Endothelial cell of coronary artery (primary cell): ENCODE data around the gene ZNF580. TPM values are rescaled to one million over a fixed set of nuclear protein-coding genes. Genes with fewer than 3 reads are reported as not detected.

Experiments
- total RNA-seq: library from RNA; depleted of rRNA; stranded (reverse); fragments of >200 nt; gene quantifications from 2 replicates; pipeline ENCODE4 v1.2.3, GENCODE V29; 2014

The ZNF580 gene, protein sequence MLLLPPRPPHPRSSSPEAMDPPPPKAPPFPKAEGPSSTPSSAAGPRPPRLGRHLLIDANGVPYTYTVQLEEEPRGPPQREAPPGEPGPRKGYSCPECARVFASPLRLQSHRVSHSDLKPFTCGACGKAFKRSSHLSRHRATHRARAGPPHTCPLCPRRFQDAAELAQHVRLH
- total RNA-seq: 1.7 and 3.5 TPM in 2 replicates

GRCh38 chr19:55640577-55641425 lies at the start of gene ZNF580:
ZNF580 (plus strand) TSS chr19:55641002; CDS start chr19:55642509, 1,507 bp downstream.

DNA sequence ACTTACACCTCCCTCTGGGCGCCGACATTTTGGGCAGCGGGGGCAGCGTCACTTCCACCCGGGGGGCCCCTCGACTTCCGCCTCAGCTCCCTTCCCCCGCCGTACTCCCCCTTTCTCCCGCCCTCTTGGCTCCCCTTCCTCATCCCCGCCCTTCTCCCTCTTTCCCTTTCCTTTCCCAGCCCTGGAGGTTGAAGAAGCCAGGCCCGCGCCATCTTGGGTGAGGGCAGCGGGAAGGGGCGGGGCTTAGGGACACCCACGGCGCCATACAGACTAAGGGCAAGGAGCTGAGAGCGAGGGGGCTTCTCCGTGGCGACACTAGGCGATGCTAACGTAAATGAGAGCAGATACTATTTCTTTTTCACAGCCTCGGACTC lies 41.3 kb upstream of the ZNF580 start, which contains the start of gene FIZ1:
FIZ1 (minus strand) TSS at position 50 of the 374 bp plus-strand sequence. CDS start 1,652 bp downstream, outside the sequence.

GRCh38 chr19:55599842-55600661 lies 40.8 kb upstream of the ZNF580 start, which contains the start of gene ZNF524:
ZNF524 (plus strand) TSS chr19:55600288; CDS start chr19:55602113, 1,825 bp downstream.

GRCh38 chr19:55605637-55606470 lies 34.9 kb upstream of the ZNF580 start, which contains the start of gene ZNF865:
ZNF865 (plus strand) TSS chr19:55605647; CDS start chr19:55613619, 7,972 bp downstream.

DNA sequence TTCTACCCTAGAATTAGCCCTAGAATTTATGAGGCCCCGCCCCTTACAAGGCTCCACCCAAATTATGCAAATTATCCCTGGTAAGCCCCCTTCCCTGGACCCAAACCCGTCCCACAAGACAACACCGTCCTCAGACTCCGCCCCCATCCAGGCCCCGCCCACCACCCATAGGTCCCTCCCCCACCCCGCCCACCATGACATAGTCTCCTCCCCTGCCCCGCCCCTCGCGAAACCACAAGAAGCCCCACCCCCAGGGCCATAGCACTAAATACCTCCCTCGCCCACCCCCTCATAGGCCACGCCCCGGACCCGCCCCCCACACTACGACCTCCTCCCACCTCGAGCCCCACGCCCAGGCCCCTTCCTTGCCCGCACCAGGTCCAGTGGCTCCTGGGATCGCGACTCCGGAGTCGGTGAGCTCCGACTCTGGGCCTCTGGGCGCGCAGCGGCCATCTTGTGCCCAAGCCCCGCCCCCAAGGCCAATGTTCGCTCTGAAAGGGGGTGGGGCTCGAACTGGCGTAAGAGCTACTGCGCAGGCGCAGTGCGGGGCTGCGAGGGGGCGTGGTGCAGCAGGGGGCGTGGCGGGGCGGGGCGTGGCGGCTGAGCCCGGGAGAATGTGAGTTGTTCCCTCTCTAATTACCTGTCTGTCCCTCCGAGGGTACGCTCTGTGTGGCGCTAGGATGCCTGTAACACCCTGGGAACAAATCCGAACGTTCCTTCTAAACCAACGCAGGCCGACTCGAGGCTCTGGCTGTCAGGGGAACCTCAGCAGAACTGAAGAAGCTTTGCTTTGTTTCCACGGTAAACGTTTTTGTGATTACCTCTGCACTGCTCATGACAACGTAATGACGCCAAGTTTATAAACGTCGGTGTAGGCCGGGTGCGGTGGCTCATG lies 16.4 kb upstream of the ZNF580 start, which contains the start of gene ZNF784:
ZNF784 (minus strand) TSS at position 458 of the 895 bp plus-strand sequence; CDS start at position 453, 5 bp downstream.

GRCh38 chr19:55643003-55643886 lies 2.4 kb downstream of the ZNF580 start, which contains the start of gene ZNF581:
ZNF581 (plus strand) TSS chr19:55643649; CDS start chr19:55644572, 923 bp downstream.

GRCh38 chr19:55647732-55648584 lies 7.2 kb downstream of the ZNF580 start, which contains the start of gene CCDC106:
CCDC106 (plus strand) TSS chr19:55648212; CDS start chr19:55649047, 835 bp downstream.

DNA sequence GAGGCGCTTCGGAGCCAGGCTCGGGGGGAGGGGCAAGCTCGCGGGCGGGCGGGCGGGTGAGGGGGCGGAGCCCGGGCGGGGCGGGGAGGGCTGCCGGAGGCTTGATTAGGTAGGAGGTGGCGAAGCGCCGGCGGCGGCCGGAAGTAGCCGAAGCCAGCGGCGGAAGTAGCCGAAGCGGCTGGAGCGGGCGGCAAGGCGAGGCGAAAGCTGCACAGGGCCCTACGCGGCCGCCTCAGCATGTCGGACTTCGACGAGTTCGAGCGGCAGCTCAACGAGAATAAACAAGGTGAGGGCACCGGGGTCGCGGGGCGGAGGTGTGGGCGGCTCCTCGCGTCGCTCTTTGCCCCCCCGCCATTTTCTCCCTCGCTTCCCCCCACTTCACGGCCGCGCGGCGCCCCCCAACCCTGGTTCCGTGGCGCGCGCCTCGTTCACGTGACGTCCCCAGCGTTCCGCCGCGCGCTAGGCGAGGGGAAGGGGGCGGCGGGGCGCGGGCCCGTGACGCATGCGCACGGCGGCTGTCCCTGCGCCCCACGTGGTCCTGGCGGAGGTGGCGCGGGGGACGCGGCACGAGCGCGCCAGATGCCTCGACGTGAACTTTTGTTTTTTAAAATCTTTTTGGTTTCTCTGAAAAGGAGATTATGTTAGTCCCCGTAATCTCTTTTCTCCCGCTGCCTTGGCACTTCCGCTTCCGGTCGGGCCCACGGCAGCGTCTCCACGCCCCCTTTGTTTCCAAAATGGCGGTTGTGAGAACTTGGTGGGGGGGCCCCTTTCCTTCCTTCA lies 14.3 kb downstream of the ZNF580 start, which contains the start of gene U2AF2:
U2AF2 (plus strand) TSS at position 168 of the 780 bp plus-strand sequence; CDS start at position 238, 70 bp downstream.

DNA sequence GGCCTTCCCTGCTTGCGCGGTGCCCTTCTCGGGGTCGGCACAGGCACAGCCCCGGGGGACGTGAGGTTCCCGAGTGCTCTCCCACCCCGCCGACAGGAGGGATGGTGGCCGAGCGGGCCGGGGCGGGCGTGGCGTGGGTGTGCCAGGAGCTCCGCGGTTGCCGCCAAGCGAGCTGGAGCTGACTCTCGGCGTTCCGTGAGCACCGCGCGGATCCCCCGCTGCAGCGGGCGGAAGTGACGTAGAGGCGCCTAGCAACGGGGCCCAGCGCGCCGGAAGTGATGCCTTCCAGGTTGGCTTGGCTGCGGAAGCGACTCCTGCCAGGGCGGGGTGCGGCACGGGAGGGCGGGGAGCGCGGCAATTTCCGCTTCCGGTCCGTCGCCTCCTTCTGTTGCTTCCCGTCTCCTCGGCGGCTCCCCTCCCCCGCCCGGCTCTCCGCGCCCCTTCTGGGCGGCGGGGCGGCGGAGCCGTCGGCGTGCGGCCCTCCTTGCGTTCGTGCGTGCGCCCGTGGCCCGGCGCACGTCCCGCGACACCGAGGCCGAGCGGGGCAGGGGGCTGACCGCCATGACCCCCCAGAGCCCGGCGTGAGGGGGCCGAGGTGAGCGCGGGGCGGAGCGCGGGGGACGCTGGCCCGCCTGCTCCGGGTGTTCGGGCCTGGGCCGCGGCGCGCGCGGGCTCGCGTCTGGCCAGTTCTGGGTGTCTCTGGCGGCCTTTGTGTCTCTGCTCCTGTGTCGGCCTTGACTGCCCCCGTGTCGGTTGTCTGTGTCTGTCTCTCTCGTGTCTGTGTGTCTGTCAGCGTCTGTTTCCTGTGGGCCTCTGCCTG lies 34.2 kb downstream of the ZNF580 start, which contains the start of gene EPN1:
EPN1 (plus strand) TSS at position 386 of the 820 bp plus-strand sequence. CDS start 3,402 bp downstream, outside the sequence.

Other genes starting within 250 kb of the ZNF580 start
- 69.6 and 98.9 TPM in 2 replicates for gene UBE2S, start 233.2 kb upstream of the ZNF580 start, total RNA-seq
- gene SHISA7, start 197.7 kb upstream of the ZNF580 start, total RNA-seq: not detected in 2 replicates
- 44.0 and 69.7 TPM in 2 replicates for gene ISOC2, start 179.4 kb upstream of the ZNF580 start, total RNA-seq
- gene C19orf85, start 176.3 kb upstream of the ZNF580 start, total RNA-seq: not detected in 2 replicates
- 0.99 and 1.1 TPM in 2 replicates for gene ZNF628, start 164.4 kb upstream of the ZNF580 start, total RNA-seq
- gene NAT14, start 155.8 kb upstream of the ZNF580 start, total RNA-seq: 13.5 and 15.5 TPM in 2 replicates
- 0.27 and 2.1 TPM in 2 replicates for gene SSC5D, start 152.6 kb upstream of the ZNF580 start, total RNA-seq
- gene SBK2, start 103.9 kb upstream of the ZNF580 start, total RNA-seq: not detected in 2 replicates
- 0.19 TPM in 1 of 2 replicates, not detected in the other for gene SBK3, start 95.5 kb upstream of the ZNF580 start, total RNA-seq
- 3.0 and 4.4 TPM in 2 replicates for gene ZNF579, start 60.2 kb upstream of the ZNF580 start, total RNA-seq
- 1.9 and 2.2 TPM in 2 replicates for gene FIZ1, start 41.5 kb upstream of the ZNF580 start, total RNA-seq
- gene ZNF524, start 40.7 kb upstream of the ZNF580 start, total RNA-seq: 10.0 and 15.4 TPM in 2 replicates
- gene ZNF865, start 35.4 kb upstream of the ZNF580 start, total RNA-seq: 0.54 and 1.0 TPM in 2 replicates
- gene ZNF784, start 16.4 kb upstream of the ZNF580 start, total RNA-seq: 3.1 and 4.0 TPM in 2 replicates
- gene ZNF581, start 2.6 kb downstream of the ZNF580 start, total RNA-seq: 22.6 and 24.8 TPM in 2 replicates
- gene CCDC106, start 7.2 kb downstream of the ZNF580 start, total RNA-seq: 6.1 and 6.6 TPM in 2 replicates
- gene U2AF2, start 14.0 kb downstream of the ZNF580 start, total RNA-seq: 103 and 137 TPM in 2 replicates
- 73.5 and 110 TPM in 2 replicates for gene EPN1, start 34.2 kb downstream of the ZNF580 start, total RNA-seq
- not detected in 2 replicates for gene NLRP9, start 97.4 kb downstream of the ZNF580 start, total RNA-seq
- 0.36 TPM in 1 of 2 replicates, not detected in the other for gene RFPL4A, start 118.1 kb downstream of the ZNF580 start, total RNA-seq
- gene RFPL4AL1, start 128.1 kb downstream of the ZNF580 start, total RNA-seq: not detected in 2 replicates
- gene NLRP11, start 191.0 kb downstream of the ZNF580 start, total RNA-seq: not detected in 2 replicates
- not detected in 2 replicates for gene NLRP4, start 195.5 kb downstream of the ZNF580 start, total RNA-seq